Measurements from ENCODE around the gene CNPY1.

DNA sequence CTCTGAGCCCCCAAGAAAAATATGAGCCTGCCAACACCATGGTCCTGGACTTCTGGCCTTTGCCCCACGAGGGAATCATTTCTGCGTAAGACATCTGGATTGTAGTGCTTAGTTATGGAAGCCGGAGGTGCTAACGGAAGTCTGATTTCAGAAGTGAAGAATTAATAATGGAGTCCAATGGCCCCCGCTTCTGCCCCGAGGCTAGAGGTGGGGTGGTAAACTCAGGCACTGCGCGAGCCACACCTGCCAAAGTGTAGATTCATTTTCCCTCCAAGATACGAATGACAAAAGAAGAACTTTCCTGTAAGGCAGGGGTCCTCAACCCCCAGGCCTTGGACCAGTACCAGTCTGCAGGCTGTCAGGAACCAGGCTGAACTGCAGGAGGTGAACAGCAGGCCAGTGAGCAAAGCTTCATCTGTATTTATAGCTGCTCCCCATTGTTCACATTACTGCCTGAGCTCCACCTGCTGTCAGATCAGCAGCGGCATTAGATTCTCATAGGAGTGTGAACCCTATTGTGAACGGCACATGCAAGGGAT, 22.3 kb downstream of the CNPY1 start:
- TF ChIP-seq POLR2A (IDR thresholded peaks at IDR 0.05) (no peak), CTCF (IDR thresholded peaks at IDR 0.05) (no peak)

Measured in adrenal gland (tissue), 5 donors.